ENCODE results near the gene RC3H1. TPM values are rescaled to one million over a fixed set of nuclear protein-coding genes. Genes with fewer than 3 reads are reported as not detected.
"Not testable (repeated sequence)": the region's sequence is repeated elsewhere in the genome, so short reads cannot be mapped to it uniquely, and the experiment has no call there.

The RC3H1 gene
- total and polyA plus RNA-seq, 11 donors: 3.8 to 32.0 (median 19.1) TPM

DNA sequence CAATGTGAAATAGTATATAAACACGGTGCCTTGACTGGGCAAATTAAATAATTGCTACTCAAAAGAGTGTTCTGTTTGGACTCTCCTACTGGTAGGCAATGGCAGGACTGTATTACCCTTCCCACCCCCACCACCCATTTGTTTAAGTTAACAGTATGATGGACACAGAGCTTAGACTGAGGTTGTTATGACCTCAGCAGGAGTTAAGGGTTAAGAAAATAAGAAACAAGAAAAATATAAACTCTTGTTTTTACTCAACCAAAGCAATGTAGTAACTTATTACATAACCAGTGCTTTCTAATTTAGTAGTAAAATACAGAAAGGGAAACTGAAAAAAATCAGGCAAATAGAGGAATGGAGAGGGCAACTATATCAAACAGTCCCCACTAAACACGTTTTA lies 85.1 kb downstream of the RC3H1 start:
- intact Hi-C loops (cut with DNase I): loop anchor here in 2 of 10 donors (5.0 to 10.0 kb wide), 2 partner anchors 40 to 62 kb away; no protein-coding TSS in a partner anchor
- no peak overlapping the region for H3K4me3 ChIP-seq
- H3K36me3 ChIP-seq: peaks cover 0 to 100% (median 93%) of the 10 kb centered on the region in 9 donors
- no peaks in the 10 kb centered on the region for H3K4me1 ChIP-seq
- no peak overlapping the region for H3K27ac ChIP-seq
- ATAC-seq (no peak), DNase-seq (no peak)
- H3K9me3 ChIP-seq: no peaks in the 10 kb centered on the region
- TF ChIP-seq POLR2A (IDR thresholded peaks at IDR 0.05): no peak
- TF ChIP-seq, protein P1, sequence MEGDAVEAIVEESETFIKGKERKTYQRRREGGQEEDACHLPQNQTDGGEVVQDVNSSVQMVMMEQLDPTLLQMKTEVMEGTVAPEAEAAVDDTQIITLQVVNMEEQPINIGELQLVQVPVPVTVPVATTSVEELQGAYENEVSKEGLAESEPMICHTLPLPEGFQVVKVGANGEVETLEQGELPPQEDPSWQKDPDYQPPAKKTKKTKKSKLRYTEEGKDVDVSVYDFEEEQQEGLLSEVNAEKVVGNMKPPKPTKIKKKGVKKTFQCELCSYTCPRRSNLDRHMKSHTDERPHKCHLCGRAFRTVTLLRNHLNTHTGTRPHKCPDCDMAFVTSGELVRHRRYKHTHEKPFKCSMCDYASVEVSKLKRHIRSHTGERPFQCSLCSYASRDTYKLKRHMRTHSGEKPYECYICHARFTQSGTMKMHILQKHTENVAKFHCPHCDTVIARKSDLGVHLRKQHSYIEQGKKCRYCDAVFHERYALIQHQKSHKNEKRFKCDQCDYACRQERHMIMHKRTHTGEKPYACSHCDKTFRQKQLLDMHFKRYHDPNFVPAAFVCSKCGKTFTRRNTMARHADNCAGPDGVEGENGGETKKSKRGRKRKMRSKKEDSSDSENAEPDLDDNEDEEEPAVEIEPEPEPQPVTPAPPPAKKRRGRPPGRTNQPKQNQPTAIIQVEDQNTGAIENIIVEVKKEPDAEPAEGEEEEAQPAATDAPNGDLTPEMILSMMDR (IDR thresholded peaks at IDR 0.05): no peak
- WGBS, 4 donors: 84 to 90% (median 87%) methylated on average over 2 of the region's 2 CpGs
- H3K27me3 ChIP-seq: no peaks in the 10 kb centered on the region

DNA sequence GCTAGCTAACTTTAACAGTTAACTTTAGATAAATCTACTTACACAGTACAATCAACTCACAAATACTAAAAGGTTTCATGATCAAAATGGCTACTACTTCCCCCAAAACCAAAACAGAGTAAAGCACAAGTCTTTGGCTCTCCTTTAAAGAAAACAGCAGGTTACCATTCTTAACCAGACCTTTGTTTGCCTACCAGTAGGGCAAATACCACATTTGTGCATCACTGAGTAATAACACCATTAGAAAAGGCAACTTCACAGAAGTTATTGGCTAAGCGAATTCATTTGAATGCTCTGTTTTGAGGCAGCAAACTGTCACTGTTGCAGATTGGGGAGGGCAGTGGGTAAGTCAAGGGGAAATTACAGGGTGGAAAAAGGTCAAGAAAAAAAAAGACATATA lies 87.7 kb downstream of the RC3H1 start:
- peaks cover 0 to 88% (median 66%) of the 10 kb centered on the region in 9 donors for H3K36me3 ChIP-seq
- no peak for DNase-seq
- H3K27ac ChIP-seq: no peak overlapping the region
- no peak overlapping the region for H3K4me3 ChIP-seq
- no peaks in the 10 kb centered on the region for H3K9me3 ChIP-seq
- TF ChIP-seq, protein P1 (IDR thresholded peaks at IDR 0.05): no peak
- no peak for TF ChIP-seq POLR2A (IDR thresholded peaks at IDR 0.05)
- no peaks in the 10 kb centered on the region for H3K27me3 ChIP-seq
- ATAC-seq: no peak
- intact Hi-C loops (cut with DNase I): loop anchor here in 1 of 10 donors (10.0 kb wide), 1 partner anchor 60 kb away; no protein-coding TSS in a partner anchor
- 84 to 99% (median 98%) methylated on average over 1 of the region's 1 CpG for WGBS, 4 donors
- H3K4me1 ChIP-seq: no peaks in the 10 kb centered on the region

DNA sequence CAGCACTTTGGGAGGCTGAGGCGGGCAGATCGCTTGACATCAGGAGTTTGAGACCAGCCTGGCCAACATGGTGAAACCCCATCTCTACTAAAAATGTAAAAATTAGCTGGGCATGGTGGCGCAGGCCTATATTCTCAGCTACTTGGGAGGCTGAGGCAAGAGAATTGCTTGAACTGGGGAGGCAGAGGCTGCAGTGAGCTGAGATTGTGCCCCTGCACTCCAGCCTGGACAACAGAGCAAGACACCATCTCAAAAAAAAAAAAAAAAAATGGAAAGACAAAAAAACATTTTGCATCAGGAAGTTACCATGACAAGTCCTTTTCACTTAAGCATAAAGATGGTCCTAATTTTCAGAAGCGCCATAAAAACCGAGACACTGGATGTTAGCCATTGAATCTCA lies 91.6 kb downstream of the RC3H1 start:
- H3K27ac ChIP-seq: not testable (repeated sequence)
- intact Hi-C loops (cut with DNase I): loop anchor here in 1 of 10 donors (10.0 kb wide), 1 partner anchor 56 kb away; no protein-coding TSS in a partner anchor

DNA sequence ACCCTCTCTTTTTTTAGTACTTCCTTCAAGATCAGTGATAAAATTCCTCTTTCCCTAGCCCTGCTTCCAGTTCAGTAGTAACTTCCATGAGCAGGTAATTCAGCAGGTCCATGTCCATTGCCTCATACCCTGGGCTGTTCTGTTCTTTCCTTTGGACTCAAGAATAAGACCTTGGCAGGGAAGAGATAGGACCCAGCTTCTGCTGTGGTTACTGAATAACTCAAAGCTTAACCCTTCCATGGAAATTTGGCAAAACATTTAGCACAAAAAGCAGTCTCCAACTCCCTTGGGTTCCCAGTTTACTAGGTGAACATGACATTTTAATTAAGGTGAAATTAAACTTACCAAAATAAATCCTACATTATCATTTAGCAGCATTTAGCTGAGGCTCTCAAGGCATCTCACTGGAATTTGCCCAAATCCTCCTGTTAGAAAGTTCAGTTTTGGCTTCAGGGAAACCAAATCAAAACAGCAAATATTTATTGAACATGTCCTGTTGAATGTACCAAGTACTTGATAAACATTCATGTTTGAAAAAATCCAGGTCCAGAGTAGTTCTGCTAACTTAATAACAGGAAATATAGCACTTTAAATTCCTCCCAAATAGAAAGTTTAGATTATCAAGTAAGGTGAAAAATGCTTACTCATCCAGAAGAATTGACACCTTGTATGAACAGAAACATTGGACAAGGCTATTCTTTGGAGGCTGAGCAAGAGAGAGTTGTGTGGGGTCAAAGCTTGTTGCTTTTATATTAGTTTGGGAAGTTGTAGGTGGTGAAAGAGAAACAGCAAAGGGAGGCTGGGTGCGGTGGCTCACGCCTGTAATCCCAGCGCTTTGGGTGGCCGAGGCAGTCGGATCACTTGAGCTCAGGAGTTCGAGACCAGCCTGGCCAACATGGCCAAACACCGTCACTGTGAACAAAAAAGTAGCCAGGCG lies 96.6 kb downstream of the RC3H1 start:
- no peaks in the 10 kb centered on the region for H3K4me1 ChIP-seq
- no peak overlapping the region for H3K4me3 ChIP-seq
- 87 to 96% (median 95%) methylated on average over 7 to 8 of the region's 8 CpGs for WGBS, 4 donors
- no peaks in the 10 kb centered on the region for H3K27me3 ChIP-seq
- ATAC-seq: no peak
- no peaks in the 10 kb centered on the region for H3K9me3 ChIP-seq
- intact Hi-C loops (cut with DNase I): no loop called here
- TF ChIP-seq, protein P1 (IDR thresholded peaks at IDR 0.05): no peak
- no peak for TF ChIP-seq POLR2A (IDR thresholded peaks at IDR 0.05)
- no peak overlapping the region for H3K27ac ChIP-seq
- DNase-seq: no peak
- peaks cover 0 to under 1% (median 0%) of the 10 kb centered on the region in 9 donors for H3K36me3 ChIP-seq

More for the DNA sequence above, 91.6 kb downstream of the RC3H1 start:
- H3K36me3 ChIP-seq: peaks cover 0 to 49% (median 27%) of the 10 kb centered on the region in 9 donors
- not testable (repeated sequence) for H3K4me1 ChIP-seq, H3K4me3 ChIP-seq, H3K9me3 ChIP-seq, DNase-seq, H3K27me3 ChIP-seq, ATAC-seq
- WGBS, 4 donors: 90 to 97% (median 94%) methylated on average over 5 of the region's 5 CpGs

Measured in heart left ventricle (tissue), 16 donors.